HepG2 (cell line): ENCODE results near the gene SLC24A2. TPM values are rescaled to one million over a fixed set of nuclear protein-coding genes. Genes with fewer than 3 reads are reported as not detected.

Source experiments
- ATAC-seq: fragments of 200-7000 bp; cut with Tn5 transposase; 3 replicates; pipeline ENCODE4 v1.9.1; 2020; ENCODE audit warnings: mild to moderate bottlenecking, moderate library complexity
- BruUV-seq: library from RNA; stranded (reverse); fragments of 400-500 nt; replicated peaks from 2 replicates; lab custom pipeline; 2021; lab: Mats Ljungman, UMichigan
- CTCF ChIA-PET: fragments of 300-600 bp; formaldehyde crosslinking; extraction: SDS; loops from one replicate; lab custom pipeline; 2021; ENCODE audit warnings: low total read pairs, inconsistent platforms, low intra/inter-chr PET ratio; lab: Yijun Ruan, JAX
- POLR2A ChIA-PET: fragments of 350-600 bp; sonication (Branson Sonifier 250); formaldehyde crosslinking; loops from one replicate; lab custom pipeline; 2020; ENCODE audit warnings: antibody characterized with exemption, inconsistent platforms; lab: Yijun Ruan, JAX
- DNase-seq: peaks from one replicate; pipeline ENCODE4 v3.0.0-alpha.2; 2015; ENCODE audit warnings: low spot score
- FAIRE-seq: peaks from 3 replicates; lab custom pipeline; 2011; peaks lifted over from hg19 to GRCh38; lab: Jason Lieb, UNC
- H2AFZ ChIP-seq: one replicate; pipeline ENCODE4 v1.6.1; 2011; ENCODE audit warnings: low read length, inconsistent platforms
- H3K27ac ChIP-seq: fragments of 300-600 bp; 3 replicates; pipeline ENCODE4 v1.8.0; 2011; ENCODE audit warnings: mixed run types, mild to moderate bottlenecking, mixed read lengths, low read length, inconsistent platforms; ENCODE audit not compliant: insufficient read depth; ENCODE audit errors: extremely low read length
- H3K27me3 ChIP-seq, 2 experiments: fragments of 200-600 bp in 1 of 2; 2 replicates in 1 of 2; 3 replicates in 1 of 2; pipeline versions ENCODE4 v1.6.0 to v1.8.0; 2011; ENCODE audit warnings: low read length in 2 of 2, mild to moderate bottlenecking in 2 of 2, moderate library complexity in 2 of 2, inconsistent platforms in 1 of 2; ENCODE audit not compliant: insufficient read depth in 2 of 2, control insufficient read depth in 1 of 2
- H3K36me3 ChIP-seq, 2 experiments: fragments of 200-600 bp in 1 of 2; replicated peaks in 1 of 2; 2 replicates in 1 of 2; 3 replicates in 1 of 2; pipeline versions ENCODE4 v1.5.1 to v1.8.0; 2011; ENCODE audit warnings: low read length in 2 of 2, inconsistent platforms in 1 of 2; ENCODE audit not compliant: insufficient read depth in 2 of 2, control insufficient read depth in 1 of 2
- H3K4me1 ChIP-seq: 2 replicates; pipeline ENCODE4 v1.5.1; 2012; ENCODE audit warnings: low read length, inconsistent platforms; ENCODE audit not compliant: insufficient read depth
- H3K4me2 ChIP-seq: 2 replicates; pipeline ENCODE4 v1.6.0; 2011; ENCODE audit warnings: low read depth, low read length, inconsistent platforms
- H3K4me3 ChIP-seq, 3 experiments: fragments of 200-600 bp in 1 of 3; sonication (generic), shearing (Covaris generic) in 1 of 3; replicated peaks in 1 of 3; 2 replicates each; pipeline ENCODE4 v1.5.1; 2011 to 2016; ENCODE audit warnings: low read length in 3 of 3, inconsistent platforms in 2 of 3, low read depth in 2 of 3, mild to moderate bottlenecking in 2 of 3, control low read depth in 1 of 3, mixed read lengths in 1 of 3; ENCODE audit not compliant: insufficient read depth in 1 of 3
- H3K79me2 ChIP-seq: one replicate; pipeline ENCODE4 v1.6.1; 2011; ENCODE audit warnings: low read length, inconsistent platforms; ENCODE audit not compliant: insufficient read depth
- H3K9ac ChIP-seq: 2 replicates; pipeline ENCODE4 v1.6.0; 2011; ENCODE audit warnings: mild to moderate bottlenecking, low read depth, low read length, inconsistent platforms; ENCODE audit not compliant: insufficient read depth
- H3K9me3 ChIP-seq: 2 replicates; pipeline ENCODE4 v1.5.1; 2012; ENCODE audit warnings: mild to moderate bottlenecking, low read length
- H4K20me1 ChIP-seq: 2 replicates; pipeline ENCODE4 v1.6.0; 2011; ENCODE audit warnings: inconsistent platforms, mild to moderate bottlenecking, low read length, moderate library complexity; ENCODE audit not compliant: insufficient read depth
- HOXD1 ChIP-seq: sonication (generic); formaldehyde crosslinking; IDR thresholded peaks from 2 replicates; pipeline ENCODE4 v1.5.0; 2020; ENCODE audit warnings: missing genetic modification reagents
- in situ Hi-C: cut with HindIII; loops from 2 replicates; pipeline ENCODE4 v1.10.0; 2017; ENCODE audit warnings: low pct_unique_long_range_greater_than_20kb; ENCODE audit not compliant: extremely low pct_ligation_motif_present
- intact Hi-C: fragments of 100-400 bp; cut with micrococcal nuclease; formaldehyde crosslinking; loops from one replicate; pipeline ENCODE4 v1.10.0; 2022; ENCODE audit not compliant: unreplicated experiment
- polyA plus RNA-seq, 8 experiments: library from polyadenylated mRNA; depleted of rRNA in 3 of 8; stranded (reverse) in 7 of 8; unstranded in 1 of 8; fragments of >200 nt; fragmentation: Illumina TruSeq in 4 of 8; extraction: Trizol in 4 of 8; gene quantifications; 2 replicates each; pipeline versions ENCODE4 v1.2.1 to v1.2.3, GENCODE V29; 2011 to 2016; ENCODE audit warnings: low read depth in 4 of 8, missing spikeins in 1 of 8, mixed read lengths in 1 of 8; ENCODE audit not compliant: insufficient read depth in 1 of 8
- total RNA-seq, 5 experiments: library from RNA; depleted of rRNA; stranded (reverse); fragments of >200 nt; fragmentation: Illumina TruSeq; extraction: Trizol; gene quantifications; 2 replicates each; pipeline ENCODE4 v1.2.3, GENCODE V29; 2016; ENCODE audit warnings: low read depth in 1 of 5
- TF ChIP-seq, protein P1 (sequence below): sonication (generic); formaldehyde crosslinking; IDR thresholded peaks from 2 replicates; pipeline ENCODE4 v1.4.0; 2020; ENCODE audit warnings: missing genetic modification reagents
- TF ChIP-seq, protein P2 (sequence below): IDR thresholded peaks from 2 replicates; pipeline ENCODE4 v1.6.1; 2012; ENCODE audit warnings: inconsistent platforms

SLC24A2 gene
- total and polyA plus RNA-seq, 2 of the 13 experiments (the other 11 are each of a cell fraction or from before 2014, with no cell fraction given) = under 0.01 TPM; not detected in 1

DNA sequence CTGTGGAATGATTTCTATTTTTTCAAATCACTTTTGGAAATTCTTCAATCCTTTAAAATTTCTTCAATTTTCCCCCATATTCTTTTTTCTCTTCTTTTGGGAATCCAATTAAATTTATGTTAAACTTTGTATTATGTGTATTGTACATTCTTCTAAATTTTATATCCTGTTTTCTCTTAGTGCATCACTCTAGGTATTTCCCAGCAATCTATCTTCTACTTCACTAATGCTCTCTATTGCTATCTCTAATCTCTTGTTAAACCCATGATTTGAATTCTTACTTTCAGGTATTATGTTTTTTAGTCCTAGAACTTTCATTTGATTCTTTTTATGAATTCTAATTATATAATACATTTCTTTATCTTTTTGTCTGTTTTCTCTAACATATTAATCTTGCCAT, 23.4 kb upstream of the SLC24A2 start:
- in situ Hi-C loops (no loop called here), intact Hi-C loops (no loop called here)
- Histone ChIP-seq H3K4me3 (no peak overlapping the region), H3K27me3 (no peaks in the 10 kb centered on the region), H3K4me1 (no peaks in the 10 kb centered on the region), H3K36me3 (no peaks in the 10 kb centered on the region), H4K20me1 (no peaks in the 10 kb centered on the region), H3K27ac (no peak overlapping the region), H3K4me2 (no peak overlapping the region), H3K9me3 (peaks cover 20% of the 10 kb centered on the region), H3K9ac (no peak overlapping the region), H3K79me2 (no peaks in the 10 kb centered on the region), H2AFZ (no peak overlapping the region)
- FAIRE-seq = no peak
- no peak for DNase-seq
- no TSS peak for BruUV-seq
- ChIA-PET CTCF (no interaction called here), POLR2A (no interaction called here)
- no peak for ATAC-seq
- no peak for TF ChIP-seq HOXD1 (CRISPR knock-in tag)
- TF ChIP-seq, protein P1, sequence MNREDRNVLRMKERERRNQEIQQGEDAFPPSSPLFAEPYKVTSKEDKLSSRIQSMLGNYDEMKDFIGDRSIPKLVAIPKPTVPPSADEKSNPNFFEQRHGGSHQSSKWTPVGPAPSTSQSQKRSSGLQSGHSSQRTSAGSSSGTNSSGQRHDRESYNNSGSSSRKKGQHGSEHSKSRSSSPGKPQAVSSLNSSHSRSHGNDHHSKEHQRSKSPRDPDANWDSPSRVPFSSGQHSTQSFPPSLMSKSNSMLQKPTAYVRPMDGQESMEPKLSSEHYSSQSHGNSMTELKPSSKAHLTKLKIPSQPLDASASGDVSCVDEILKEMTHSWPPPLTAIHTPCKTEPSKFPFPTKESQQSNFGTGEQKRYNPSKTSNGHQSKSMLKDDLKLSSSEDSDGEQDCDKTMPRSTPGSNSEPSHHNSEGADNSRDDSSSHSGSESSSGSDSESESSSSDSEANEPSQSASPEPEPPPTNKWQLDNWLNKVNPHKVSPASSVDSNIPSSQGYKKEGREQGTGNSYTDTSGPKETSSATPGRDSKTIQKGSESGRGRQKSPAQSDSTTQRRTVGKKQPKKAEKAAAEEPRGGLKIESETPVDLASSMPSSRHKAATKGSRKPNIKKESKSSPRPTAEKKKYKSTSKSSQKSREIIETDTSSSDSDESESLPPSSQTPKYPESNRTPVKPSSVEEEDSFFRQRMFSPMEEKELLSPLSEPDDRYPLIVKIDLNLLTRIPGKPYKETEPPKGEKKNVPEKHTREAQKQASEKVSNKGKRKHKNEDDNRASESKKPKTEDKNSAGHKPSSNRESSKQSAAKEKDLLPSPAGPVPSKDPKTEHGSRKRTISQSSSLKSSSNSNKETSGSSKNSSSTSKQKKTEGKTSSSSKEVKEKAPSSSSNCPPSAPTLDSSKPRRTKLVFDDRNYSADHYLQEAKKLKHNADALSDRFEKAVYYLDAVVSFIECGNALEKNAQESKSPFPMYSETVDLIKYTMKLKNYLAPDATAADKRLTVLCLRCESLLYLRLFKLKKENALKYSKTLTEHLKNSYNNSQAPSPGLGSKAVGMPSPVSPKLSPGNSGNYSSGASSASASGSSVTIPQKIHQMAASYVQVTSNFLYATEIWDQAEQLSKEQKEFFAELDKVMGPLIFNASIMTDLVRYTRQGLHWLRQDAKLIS (CRISPR knock-in tag) = no peak
- TF ChIP-seq, protein P2, sequence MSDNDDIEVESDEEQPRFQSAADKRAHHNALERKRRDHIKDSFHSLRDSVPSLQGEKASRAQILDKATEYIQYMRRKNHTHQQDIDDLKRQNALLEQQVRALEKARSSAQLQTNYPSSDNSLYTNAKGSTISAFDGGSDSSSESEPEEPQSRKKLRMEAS = no peak
